Measurements from ENCODE around the gene RERE.

The RERE gene

GRCh38 chr1:8704866-8705506, 112.5 kb downstream of the RERE start:
- H3K4me1 ChIP-seq (ENCODE audit: insufficient read depth, low read length) = peaks cover 36% of the 10 kb centered on the region
- H3K27me3 ChIP-seq (ENCODE audit: insufficient read depth, low read length, poor library complexity) = peaks cover 37% of the 10 kb centered on the region
- ATAC-seq (ENCODE audit: insufficient read depth, low read depth) = no peak
- no peak overlapping the region for H2AFZ ChIP-seq (ENCODE audit: low read depth, low read length)
- no peak for TF ChIP-seq CTCF (IDR thresholded peaks at IDR 0.05; ENCODE audit: borderline replicate concordance, extremely low read depth, low read length, poor library complexity, severe bottlenecking)
- TF ChIP-seq EZH2 (IDR thresholded peaks at IDR 0.05; ENCODE audit: borderline replicate concordance, low read depth, low read length, severe bottlenecking) = no peak
- H3K9ac ChIP-seq (ENCODE audit: low read depth, low read length) = no peak overlapping the region
- H3K79me2 ChIP-seq (ENCODE audit: insufficient read depth, low read length) = peaks cover 7% of the 10 kb centered on the region
- no peak overlapping the region for H3K4me2 ChIP-seq (ENCODE audit: insufficient read depth, low read length)
- no peaks in the 10 kb centered on the region for H3K36me3 ChIP-seq (ENCODE audit: insufficient read depth, low read length)
- no peak for DNase-seq
- no peak overlapping the region for H3K27ac ChIP-seq (ENCODE audit: low read length)
- H3K4me3 ChIP-seq (ENCODE audit: low read depth in 1 of 2, low read length in 2 of 2) = no peak overlapping the region
- peaks cover 83% of the 10 kb centered on the region for H4K20me1 ChIP-seq (ENCODE audit: insufficient read depth, low read length)
- H3K9me3 ChIP-seq (ENCODE audit: insufficient read depth, low read length, severe bottlenecking) = no peaks in the 10 kb centered on the region

GRCh38 chr1:8702850-8703810, 114.3 kb downstream of the RERE start:
- H2AFZ ChIP-seq (ENCODE audit: low read depth, low read length) = no peak overlapping the region
- peaks cover 19% of the 10 kb centered on the region for H3K79me2 ChIP-seq (ENCODE audit: insufficient read depth, low read length)
- no peaks in the 10 kb centered on the region for H3K9me3 ChIP-seq (ENCODE audit: insufficient read depth, low read length, severe bottlenecking)
- peak overlapping the region; percentile 47 for H3K9ac ChIP-seq (ENCODE audit: low read depth, low read length)
- TF ChIP-seq EZH2 (IDR thresholded peaks at IDR 0.05; ENCODE audit: borderline replicate concordance, low read depth, low read length, severe bottlenecking) (peak; percentile 99), CTCF (IDR thresholded peaks at IDR 0.05; ENCODE audit: borderline replicate concordance, extremely low read depth, low read length, poor library complexity, severe bottlenecking) (no peak)
- peaks cover 37% of the 10 kb centered on the region for H3K27me3 ChIP-seq (ENCODE audit: insufficient read depth, low read length, poor library complexity)
- peaks cover 36% of the 10 kb centered on the region for H3K4me1 ChIP-seq (ENCODE audit: insufficient read depth, low read length)
- peak overlapping the region; percentile 85 for H3K4me2 ChIP-seq (ENCODE audit: insufficient read depth, low read length)
- ATAC-seq (ENCODE audit: insufficient read depth, low read depth) (peak; percentile 34), DNase-seq (peak; percentile 68)
- H4K20me1 ChIP-seq (ENCODE audit: insufficient read depth, low read length) = peaks cover 87% of the 10 kb centered on the region
- no peak overlapping the region for H3K27ac ChIP-seq (ENCODE audit: low read length)
- H3K36me3 ChIP-seq (ENCODE audit: insufficient read depth, low read length) = no peaks in the 10 kb centered on the region
- peak overlapping the region; percentile 23 to 58; a peak in 3 of 4 replicates for H3K4me3 ChIP-seq (ENCODE audit: low read depth in 1 of 2, low read length in 2 of 2)

- ATAC-seq (ENCODE audit: insufficient read depth, low read depth) (no peak), DNase-seq (no peak)
- Histone ChIP-seq H3K27me3 (ENCODE audit: insufficient read depth, low read length, poor library complexity) (peaks cover 37% of the 10 kb centered on the region), H3K36me3 (ENCODE audit: insufficient read depth, low read length) (no peaks in the 10 kb centered on the region), H3K9me3 (ENCODE audit: insufficient read depth, low read length, severe bottlenecking) (no peaks in the 10 kb centered on the region), H4K20me1 (ENCODE audit: insufficient read depth, low read length) (peaks cover 84% of the 10 kb centered on the region), H3K4me2 (ENCODE audit: insufficient read depth, low read length) (peak overlapping the region; percentile 85), H2AFZ (ENCODE audit: low read depth, low read length) (no peak overlapping the region), H3K27ac (ENCODE audit: low read length) (no peak overlapping the region), H3K4me3 (ENCODE audit: low read depth in 1 of 2, low read length in 2 of 2) (peak overlapping the region in 1 of 2 experiments; percentile 58; a peak in 2 of 4 replicates), H3K4me1 (ENCODE audit: insufficient read depth, low read length) (peaks cover 36% of the 10 kb centered on the region), H3K9ac (ENCODE audit: low read depth, low read length) (peak overlapping the region; percentile 47; the same call in 1 of the 2 replicates), H3K79me2 (ENCODE audit: insufficient read depth, low read length) (peaks cover 19% of the 10 kb centered on the region)
- TF ChIP-seq CTCF (IDR thresholded peaks at IDR 0.05; ENCODE audit: borderline replicate concordance, extremely low read depth, low read length, poor library complexity, severe bottlenecking) (no peak), EZH2 (IDR thresholded peaks at IDR 0.05; ENCODE audit: borderline replicate concordance, low read depth, low read length, severe bottlenecking) (no peak)
Measured at GRCh38 chr1:8702472-8702849, 115.0 kb downstream of the RERE start.
